ENCODE results near the gene ADAM12. TPM values are rescaled to one million over a fixed set of nuclear protein-coding genes. Genes with fewer than 3 reads are reported as not detected.

ADAM12 gene
- polyA plus RNA-seq, 3 donors: 0.05 TPM; not detected in 2

GRCh38 chr10:126197036-126197543, 191.2 kb downstream of the ADAM12 start:
- TF ChIP-seq CTCF (IDR thresholded peaks at IDR 0.05): no peak
- intact Hi-C loops (cut with micrococcal nuclease): no loop called here
- Histone ChIP-seq H3K36me3 (replicated peaks in 1 of 2; ENCODE audit: control insufficient read depth in 1 of 2, insufficient read depth in 2 of 2, low read length in 2 of 2) (no peaks in the 10 kb centered on the region), H3K9me3 (replicated peaks in 1 of 2; ENCODE audit: control insufficient read depth in 1 of 2, insufficient read depth in 1 of 2, low read length in 2 of 2) (peaks cover 0 to 2% of the 10 kb centered on the region in 2 donors), H3K4me3 (replicated peaks in 1 of 3; ENCODE audit: low read depth in 2 of 3, low read length in 3 of 3) (no peak overlapping the region), H4K20me1 (ENCODE audit: insufficient read depth, low read length) (no peaks in the 10 kb centered on the region), H3K9ac (ENCODE audit: insufficient read depth, low read length, poor library complexity, severe bottlenecking) (no peak overlapping the region), H3K4me1 (ENCODE audit: control insufficient read depth in 1 of 2, insufficient read depth in 2 of 2, low read length in 2 of 2) (no peaks in the 10 kb centered on the region), H3K27ac (ENCODE audit: low read depth in 1 of 2, low read length in 2 of 2) (no peak overlapping the region), H3K79me2 (ENCODE audit: insufficient read depth, low read length) (no peaks in the 10 kb centered on the region), H2AFZ (ENCODE audit: insufficient read depth, low read depth, low read length, poor library complexity, severe bottlenecking) (no peak overlapping the region), H3K27me3 (ENCODE audit: control insufficient read depth in 2 of 2, insufficient read depth in 2 of 2, low read length in 2 of 2) (no peaks in the 10 kb centered on the region), H3K4me2 (replicated peaks; ENCODE audit: extremely low read depth, low read length, poor library complexity, severe bottlenecking) (no peak overlapping the region)
- H3K27ac Mint-ChIP-seq: peak overlapping the region in 1 of 7 donors; percentile 42
- H3K36me3 Mint-ChIP-seq: no peaks in the 10 kb centered on the region
- H3K9me3 Mint-ChIP-seq: peaks cover 0 to 9% (median 2%) of the 10 kb centered on the region in 7 donors
- H3K27me3 Mint-ChIP-seq (ENCODE audit: low read depth in 3 of 3): peaks cover 2 to 8% (median 6%) of the 10 kb centered on the region in 3 donors
- 94% methylated on average over 9 of the region's 9 CpGs for WGBS (ENCODE audit: insufficient coverage)
- no peak for DNase-seq
- no peaks in the 10 kb centered on the region for H3K4me1 Mint-ChIP-seq
- H3K4me3 Mint-ChIP-seq: no peak overlapping the region

GRCh38 chr10:126196281-126196680, 192.0 kb downstream of the ADAM12 start:
- H3K4me1 ChIP-seq (ENCODE audit: control insufficient read depth in 1 of 2, insufficient read depth in 2 of 2, low read length in 2 of 2): no peaks in the 10 kb centered on the region
- no peak overlapping the region for H3K4me2 ChIP-seq (replicated peaks; ENCODE audit: extremely low read depth, low read length, poor library complexity, severe bottlenecking)
- no peak for TF ChIP-seq CTCF (IDR thresholded peaks at IDR 0.05)
- Mint-ChIP-seq H3K27me3 (ENCODE audit: low read depth in 3 of 3) (peaks cover 0 to 7% (median 4%) of the 10 kb centered on the region in 3 donors), H3K36me3 (no peaks in the 10 kb centered on the region), H3K4me3 (no peak overlapping the region), H3K27ac (no peak overlapping the region), H3K4me1 (no peaks in the 10 kb centered on the region), H3K9me3 (peaks cover 0 to 12% (median 9%) of the 10 kb centered on the region in 7 donors)
- H4K20me1 ChIP-seq (ENCODE audit: insufficient read depth, low read length): no peaks in the 10 kb centered on the region
- no peaks in the 10 kb centered on the region for H3K27me3 ChIP-seq (ENCODE audit: control insufficient read depth in 2 of 2, insufficient read depth in 2 of 2, low read length in 2 of 2)
- H3K79me2 ChIP-seq (ENCODE audit: insufficient read depth, low read length): no peaks in the 10 kb centered on the region
- WGBS (ENCODE audit: insufficient coverage): 93% methylated on average over 2 of the region's 3 CpGs
- DNase-seq: no peak
- no peak overlapping the region for H3K4me3 ChIP-seq (replicated peaks in 1 of 3; ENCODE audit: low read depth in 2 of 3, low read length in 3 of 3)
- no peak overlapping the region for H2AFZ ChIP-seq (ENCODE audit: insufficient read depth, low read depth, low read length, poor library complexity, severe bottlenecking)
- peaks cover 0 to 2% of the 10 kb centered on the region in 2 donors for H3K9me3 ChIP-seq (replicated peaks in 1 of 2; ENCODE audit: control insufficient read depth in 1 of 2, insufficient read depth in 1 of 2, low read length in 2 of 2)
- H3K27ac ChIP-seq (ENCODE audit: low read depth in 1 of 2, low read length in 2 of 2): no peak overlapping the region
- intact Hi-C loops (cut with micrococcal nuclease): no loop called here
- H3K36me3 ChIP-seq (replicated peaks in 1 of 2; ENCODE audit: control insufficient read depth in 1 of 2, insufficient read depth in 2 of 2, low read length in 2 of 2): no peaks in the 10 kb centered on the region
- H3K9ac ChIP-seq (ENCODE audit: insufficient read depth, low read length, poor library complexity, severe bottlenecking): no peak overlapping the region
